Right renal pelvis (tissue), 4 donors: ENCODE results near the gene HAAO. TPM values are rescaled to one million over a fixed set of nuclear protein-coding genes. Genes with fewer than 3 reads are reported as not detected.
A peak's percentile ranks its signal among the peaks of the same experiment; 100 is the strongest.

ENCODE experiments used
- DNase-seq, 4 donors: peaks; one replicate each; pipeline ENCODE4 v3.0.0-alpha.2; 2013; ENCODE audit warnings: low read depth in 4 of 4, low spot score in 3 of 4, missing footprints in 1 of 4
- polyA plus RNA-seq, 4 donors: library from polyadenylated mRNA; unstranded; fragments of 120-200 nt; gene quantifications; one replicate each; pipeline ENCODE4 v1.2.1, GENCODE V29; 2013; ENCODE audit not compliant: insufficient read length in 4 of 4

Gene HAAO
- polyA plus RNA-seq, 4 donors: 37.2 to 44.5 (median 38.9) TPM

- DNase-seq: no peak
These were observed 23.3 kb upstream of the HAAO start for GRCh38 chr2:42815726-42816125.

- no peak for DNase-seq
These were observed 21.4 kb upstream of the HAAO start for GRCh38 chr2:42813763-42814162.

- no peak for DNase-seq
These were observed 20.6 kb upstream of the HAAO start for GRCh38 chr2:42812899-42813479.

GRCh38 chr2:42810971-42811811 lies 18.8 kb upstream of the HAAO start:
- no peak for DNase-seq

GRCh38 chr2:42810121-42810970 lies 18.0 kb upstream of the HAAO start:
- peak; percentile 87 to 95 (median 91) for DNase-seq

- no peak for DNase-seq
These were observed 17.4 kb upstream of the HAAO start for GRCh38 chr2:42809819-42810120.

- no peak for DNase-seq
These were observed 16.9 kb upstream of the HAAO start for GRCh38 chr2:42809131-42809818.

- DNase-seq: no peak
These were observed 15.9 kb upstream of the HAAO start for GRCh38 chr2:42808301-42808700.

GRCh38 chr2:42806786-42807185 lies 14.4 kb upstream of the HAAO start:
- DNase-seq: no peak

- no peak for DNase-seq
These were observed 12.5 kb upstream of the HAAO start for GRCh38 chr2:42804891-42805290.

GRCh38 chr2:42804338-42804737 lies 12.0 kb upstream of the HAAO start:
- DNase-seq: no peak

- no peak for DNase-seq
These were observed 9.8 kb upstream of the HAAO start for GRCh38 chr2:42802150-42802549.

- DNase-seq: no peak
These were observed 9.0 kb upstream of the HAAO start for GRCh38 chr2:42801381-42801780.

GRCh38 chr2:42800981-42801380 lies 8.6 kb upstream of the HAAO start:
- DNase-seq: no peak

GRCh38 chr2:42800461-42800962 lies 8.1 kb upstream of the HAAO start:
- DNase-seq: no peak

GRCh38 chr2:42799881-42800280 lies 7.5 kb upstream of the HAAO start:
- no peak for DNase-seq

GRCh38 chr2:42797281-42797680 lies 4.9 kb upstream of the HAAO start:
- no peak for DNase-seq

- no peak for DNase-seq
These were observed 4.3 kb upstream of the HAAO start for GRCh38 chr2:42796427-42797248.

- DNase-seq: no peak
These were observed 3.5 kb upstream of the HAAO start for GRCh38 chr2:42795841-42796301.

GRCh38 chr2:42795275-42795674 lies 2.9 kb upstream of the HAAO start:
- no peak for DNase-seq
